Testis (tissue), 3 donors: ENCODE data around the gene REPIN1. TPM values are rescaled to one million over a fixed set of nuclear protein-coding genes. Genes with fewer than 3 reads are reported as not detected.

Experiments
- DNase-seq: peaks from one replicate; pipeline ENCODE4 v3.0.0-alpha.2; 2019
- H3K27ac ChIP-seq, 2 donors: fragments of 200-600 bp; sonication (generic); one replicate each; pipeline ENCODE4 v1.5.1; 2019
- H3K27me3 ChIP-seq: fragments of 200-600 bp; sonication (generic); one replicate; pipeline ENCODE4 v1.5.1; 2019
- H3K36me3 ChIP-seq: fragments of 200-600 bp; sonication (generic); one replicate; pipeline ENCODE4 v1.5.1; 2017; ENCODE audit warnings: low read depth; ENCODE audit errors: missing control alignments
- H3K4me1 ChIP-seq: fragments of 200-600 bp; sonication (generic); one replicate; pipeline ENCODE4 v1.5.1; 2019
- H3K4me3 ChIP-seq, 2 donors: fragments of 200-600 bp; sonication (generic); one replicate each; pipeline ENCODE4 v1.5.1; 2017 to 2019
- H3K9me3 ChIP-seq: fragments of 200-600 bp; sonication (generic); one replicate; pipeline ENCODE4 v1.5.1; 2017
- CTCF ChIP-seq, 3 experiments: fragments of 450-650 bp in 2 of 3; fragments of 200-600 bp in 1 of 3; sonication (generic) in 1 of 3; IDR thresholded peaks; one replicate each; pipeline ENCODE4 v1.5.1; 2016 to 2019; ENCODE audit warnings: antibody characterized with exemption in 3 of 3, mild to moderate bottlenecking in 2 of 3, moderate library complexity in 1 of 3
- POLR2A ChIP-seq: fragments of 450-650 bp; IDR thresholded peaks from one replicate; pipeline ENCODE4 v1.6.1; 2017; ENCODE audit warnings: antibody characterized with exemption, mild to moderate bottlenecking, moderate library complexity
- WGBS, 2 donors: methylation state at CpG; one replicate each; pipeline ENCODE4 v1.1.5; 2018; 5-methylcytosine and 5-hydroxymethylcytosine counted together
- intact Hi-C: fragments of 100-400 bp; cut with DNase I; formaldehyde crosslinking; loops from one replicate; pipeline ENCODE4 v1.15.1; 2023; ENCODE audit warnings: low total_unique reads
- polyA plus RNA-seq: library from polyadenylated mRNA; stranded (reverse); fragments of 350-450 nt; fragmentation: Illumina TruSeq; extraction: RNeasy Lipid Tissue Mini Kit (QIAGEN cat#74804); gene quantifications from one replicate; pipeline ENCODE4 v1.2.3, GENCODE V29; 2014; ENCODE audit warnings: low read depth, low replicate concordance; ENCODE audit not compliant: insufficient read depth
- total RNA-seq, 2 donors: library from RNA; depleted of rRNA; stranded (reverse); fragments of >200 nt; gene quantifications; one replicate each; pipeline ENCODE4 v1.2.3, GENCODE V29; 2016

The REPIN1 gene
- total and polyA plus RNA-seq, 3 donors from 2014 or later, result 45.4 to 73.9 (median 59.1) TPM

GRCh38 chr7:150381096-150381495 lies 12.5 kb downstream of the REPIN1 start:
- no peaks in the 10 kb centered on the region for H3K27me3 ChIP-seq
- intact Hi-C loops, result no loop called here
- 83 to 88% methylated on average over 9 of the region's 9 CpGs for WGBS, 2 donors
- H3K4me3 ChIP-seq, result no peak overlapping the region
- no peak for TF ChIP-seq POLR2A
- TF ChIP-seq CTCF (IDR thresholded peaks at IDR 0.05), result no peak
- DNase-seq, result no peak
- no peaks in the 10 kb centered on the region for H3K36me3 ChIP-seq
- peaks cover 22% of the 10 kb centered on the region for H3K4me1 ChIP-seq
- no peaks in the 10 kb centered on the region for H3K9me3 ChIP-seq
- H3K27ac ChIP-seq, result no peak overlapping the region

GRCh38 chr7:150381785-150382122 lies 13.1 kb downstream of the REPIN1 start:
- H3K27ac ChIP-seq, result no peak overlapping the region
- no peaks in the 10 kb centered on the region for H3K36me3 ChIP-seq
- DNase-seq, result no peak
- TF ChIP-seq POLR2A, result no peak
- TF ChIP-seq CTCF (IDR thresholded peaks at IDR 0.05), result no peak
- WGBS, 2 donors, result 90 to 96% methylated on average over 1 of the region's 1 CpG
- no peak overlapping the region for H3K4me3 ChIP-seq
- H3K9me3 ChIP-seq, result no peaks in the 10 kb centered on the region
- peaks cover 22% of the 10 kb centered on the region for H3K4me1 ChIP-seq
- H3K27me3 ChIP-seq, result no peaks in the 10 kb centered on the region
- intact Hi-C loops, result no loop called here

- intact Hi-C loops, result no loop called here
- WGBS, 2 donors, result 71 to 83% methylated on average over 12 to 20 of the region's 20 CpGs
- TF ChIP-seq CTCF (IDR thresholded peaks at IDR 0.05) (no peak), POLR2A (no peak)
- Histone ChIP-seq H3K4me1 (peaks cover 22% of the 10 kb centered on the region), H3K36me3 (no peaks in the 10 kb centered on the region), H3K27ac (no peak overlapping the region), H3K27me3 (no peaks in the 10 kb centered on the region), H3K4me3 (no peak overlapping the region), H3K9me3 (no peaks in the 10 kb centered on the region)
- DNase-seq, result no peak
These were observed 13.7 kb downstream of the REPIN1 start for GRCh38 chr7:150382123-150382843.

GRCh38 chr7:150382844-150383225 lies 14.2 kb downstream of the REPIN1 start:
- no peak for DNase-seq
- H3K4me1 ChIP-seq, result peaks cover 22% of the 10 kb centered on the region
- H3K27ac ChIP-seq, result no peak overlapping the region
- intact Hi-C loops, result no loop called here
- H3K9me3 ChIP-seq, result no peaks in the 10 kb centered on the region
- TF ChIP-seq CTCF (IDR thresholded peaks at IDR 0.05), result no peak
- TF ChIP-seq POLR2A, result no peak
- no peaks in the 10 kb centered on the region for H3K36me3 ChIP-seq
- H3K4me3 ChIP-seq, result no peak overlapping the region
- 58 to 70% methylated on average over 4 of the region's 4 CpGs for WGBS, 2 donors
- H3K27me3 ChIP-seq, result no peaks in the 10 kb centered on the region

GRCh38 chr7:150383710-150384397 lies 15.2 kb downstream of the REPIN1 start:
- Histone ChIP-seq H3K27ac (no peak overlapping the region), H3K4me1 (peaks cover 13% of the 10 kb centered on the region), H3K4me3 (no peak overlapping the region), H3K36me3 (no peaks in the 10 kb centered on the region), H3K9me3 (no peaks in the 10 kb centered on the region), H3K27me3 (no peaks in the 10 kb centered on the region)
- DNase-seq, result peak; percentile 56
- TF ChIP-seq POLR2A (no peak), CTCF (IDR thresholded peaks at IDR 0.05) (no peak)
- 70 to 83% methylated on average over 19 to 22 of the region's 22 CpGs for WGBS, 2 donors
- intact Hi-C loops, result no loop called here
